IPS DF 4.7 (cell line): ENCODE measurements around the gene CDKN2A.

Source experiments
- DNase-seq: peaks from one replicate; pipeline ENCODE4 v3.0.0-alpha.2; 2013; ENCODE audit warnings: low spot score; ENCODE audit errors: extremely low read depth

Gene CDKN2A

DNA sequence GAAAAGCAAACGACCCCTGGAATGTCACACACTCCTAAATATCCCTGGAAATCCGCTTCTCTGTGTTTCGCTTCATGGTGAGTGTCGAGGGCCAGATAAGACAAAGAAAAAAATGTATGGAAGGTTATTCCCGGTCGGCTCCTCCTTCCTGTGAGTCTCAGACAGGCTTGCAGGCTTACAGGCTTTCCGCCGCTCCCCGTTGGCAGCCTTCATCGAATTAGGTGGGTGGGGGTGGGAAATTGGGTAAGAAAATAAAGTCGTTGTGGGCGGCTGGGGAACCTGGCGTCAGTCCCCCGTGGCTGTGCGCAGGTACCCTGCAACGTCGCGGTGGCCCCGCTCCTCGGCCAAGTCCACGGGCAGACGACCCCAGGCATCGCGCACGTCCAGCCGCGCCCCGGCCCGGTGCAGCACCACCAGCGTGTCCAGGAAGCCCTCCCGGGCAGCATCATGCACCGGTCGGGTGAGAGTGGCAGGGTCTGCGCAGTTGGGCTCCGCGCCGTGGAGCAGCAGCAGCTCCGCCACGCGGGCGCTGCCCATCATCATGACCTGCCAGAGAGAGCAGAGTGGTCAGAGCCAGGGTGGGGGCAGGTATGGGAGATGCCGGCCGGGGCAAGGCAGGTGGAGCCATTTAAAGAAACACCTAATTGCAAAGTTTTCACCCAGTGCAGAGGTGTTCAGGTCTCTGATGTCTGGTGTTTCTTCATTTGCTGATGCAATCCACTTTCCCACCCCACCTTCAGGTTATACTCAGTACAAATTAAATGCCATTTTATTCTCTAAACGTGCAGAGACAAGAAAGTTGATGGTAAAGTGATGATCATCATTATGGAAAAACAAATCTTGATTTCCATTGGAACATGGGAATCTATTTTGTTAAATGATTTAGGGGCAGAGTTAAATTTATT, 11.8 kb upstream of the CDKN2A start:
- no peak for DNase-seq

DNA sequence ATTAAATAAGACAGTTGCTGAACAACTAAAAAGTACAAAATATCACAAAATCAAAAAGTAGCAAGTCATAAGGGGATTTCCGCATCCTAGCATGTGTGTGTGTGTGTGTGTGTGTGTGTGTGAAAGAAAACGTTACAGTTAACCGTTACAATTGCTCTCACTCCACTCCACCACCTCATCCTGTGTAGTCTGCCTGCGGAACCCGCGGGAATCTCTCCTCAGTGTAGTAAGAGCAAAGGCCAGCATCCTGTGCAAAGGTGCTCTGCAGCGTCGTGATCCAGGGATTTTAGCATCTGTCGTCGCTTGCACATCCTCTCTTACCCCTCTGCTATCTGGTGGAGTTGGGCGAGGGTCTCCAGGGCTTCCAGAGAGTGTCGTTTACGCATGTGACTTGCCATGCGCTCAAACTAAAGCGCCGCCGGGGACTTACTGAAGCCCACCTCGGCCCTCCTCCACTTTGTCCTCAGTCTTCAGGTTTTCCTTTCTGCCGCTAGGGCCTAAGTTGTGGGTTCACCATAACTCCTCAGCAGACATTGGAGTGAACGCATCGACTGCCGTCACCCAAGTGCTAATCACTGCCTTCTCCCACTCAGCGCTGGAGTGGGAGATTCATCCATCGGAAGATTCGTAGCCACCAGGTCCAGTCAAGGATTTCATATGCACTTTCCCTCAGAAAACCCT, 11.0 kb upstream of the CDKN2A start:
- no peak for DNase-seq

- DNase-seq, result no peak
Measured at GRCh38 chr9:22002038-22002437, 7.8 kb upstream of the CDKN2A start.

GRCh38 chr9:21998026-21998425, 3.8 kb upstream of the CDKN2A start:
- DNase-seq, result no peak

DNA sequence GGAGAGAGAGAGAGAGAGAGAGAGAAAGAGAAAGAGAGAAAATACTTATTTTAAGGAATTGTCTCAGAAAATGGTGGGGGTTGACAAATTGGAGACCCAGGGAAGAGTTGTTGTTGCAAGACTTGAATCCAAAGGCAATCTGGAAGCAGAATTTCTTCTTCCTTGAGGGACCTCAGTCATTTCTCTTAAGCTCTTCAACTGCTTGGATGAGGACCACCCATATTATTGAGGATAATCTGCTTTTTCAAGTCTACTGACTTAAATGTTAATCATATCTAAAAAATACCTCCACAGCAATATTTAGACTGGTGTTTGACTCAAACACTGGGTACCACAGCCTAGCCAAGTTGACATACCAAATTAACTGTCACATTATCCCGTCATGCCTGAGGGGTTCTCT, 3.3 kb upstream of the CDKN2A start:
- DNase-seq, result no peak

DNA sequence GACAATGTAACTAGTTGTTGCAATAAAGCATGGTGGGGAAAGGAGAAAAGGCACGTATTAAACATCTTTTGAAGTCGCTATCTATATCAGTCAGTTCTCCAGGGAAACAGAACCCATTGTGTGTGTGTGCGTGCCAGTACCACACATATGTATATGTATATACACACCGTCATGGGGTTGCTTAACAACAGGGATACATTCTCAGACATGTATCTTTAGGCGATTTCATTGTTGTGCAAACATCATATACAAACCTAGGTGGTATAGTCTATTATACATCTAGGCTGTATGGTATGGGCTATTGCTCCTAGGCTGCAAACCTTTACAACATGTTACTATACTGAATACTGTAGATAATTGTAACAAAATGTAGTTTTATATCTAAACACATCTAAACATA, 2.7 kb upstream of the CDKN2A start:
- DNase-seq, result no peak

GRCh38 chr9:21996438-21996837, 2.2 kb upstream of the CDKN2A start:
- no peak for DNase-seq

DNA sequence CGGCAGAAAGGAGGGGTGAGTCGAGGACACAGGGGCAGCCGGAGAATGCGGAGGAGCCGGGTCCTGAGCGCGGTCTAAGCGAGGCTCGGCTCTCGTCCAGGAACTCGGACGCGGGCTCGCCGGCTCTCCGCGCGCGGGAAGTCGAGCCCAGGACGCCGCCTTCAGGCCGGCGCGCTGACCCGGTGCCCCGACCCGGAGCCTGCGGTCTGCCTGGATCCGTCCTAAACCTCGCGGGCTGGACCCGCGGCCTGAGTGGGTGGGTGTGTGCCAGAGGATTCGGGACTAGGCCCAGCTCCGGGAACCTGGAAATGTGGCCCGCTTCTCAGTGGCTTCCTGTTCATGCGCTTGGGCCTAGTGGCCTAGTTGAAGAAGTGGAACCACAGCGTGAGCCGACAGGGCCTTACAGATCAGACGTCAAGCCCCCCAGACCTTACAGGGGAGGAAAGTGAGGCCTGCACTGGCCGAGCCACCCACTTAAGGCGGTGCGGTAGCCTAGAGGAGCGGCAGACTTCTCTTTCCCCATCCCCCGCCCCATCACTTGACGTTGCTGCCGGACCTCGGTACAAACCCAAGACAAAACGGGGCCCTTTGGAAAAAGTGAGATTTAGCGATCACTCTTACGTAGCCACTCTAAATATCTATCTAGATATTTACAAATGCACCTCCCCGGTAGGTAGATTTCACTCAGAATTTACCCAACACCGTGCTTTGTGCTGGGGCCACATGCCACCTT, 1.6 kb upstream of the CDKN2A start:
- no peak for DNase-seq

DNA sequence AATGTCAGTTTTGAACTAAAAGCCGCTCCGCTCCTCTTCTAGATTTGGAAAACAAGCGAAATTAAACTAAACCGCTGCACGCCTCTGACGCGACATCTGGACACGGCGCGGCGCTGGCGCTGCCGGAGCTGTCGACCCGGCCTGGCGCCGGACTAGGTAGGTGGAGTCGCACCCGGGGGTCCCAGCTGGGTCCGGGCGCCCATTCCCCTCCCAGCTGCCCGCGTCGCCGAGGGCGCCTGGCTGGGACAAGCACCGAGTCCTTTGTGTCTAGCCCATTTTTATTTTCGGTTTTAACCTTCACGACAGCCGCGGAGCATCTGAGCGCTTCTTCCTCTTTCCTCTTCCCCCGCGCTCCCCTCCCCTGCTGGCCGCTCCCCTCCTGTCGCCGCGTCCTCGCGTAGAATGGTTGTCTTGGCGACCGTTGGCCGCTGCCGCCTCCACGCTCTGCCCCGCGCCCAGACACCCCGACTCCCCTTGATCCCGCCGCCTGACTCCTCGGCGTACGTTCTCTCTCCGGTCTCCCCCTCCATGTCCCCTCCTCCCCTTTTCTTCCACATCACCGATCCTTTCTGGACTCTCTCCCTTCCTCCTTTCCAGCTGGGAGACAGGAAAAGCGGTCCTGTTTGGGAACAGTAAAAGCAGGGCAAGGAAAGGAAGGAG, 944 bp upstream of the CDKN2A start:
- no peak for DNase-seq

DNA sequence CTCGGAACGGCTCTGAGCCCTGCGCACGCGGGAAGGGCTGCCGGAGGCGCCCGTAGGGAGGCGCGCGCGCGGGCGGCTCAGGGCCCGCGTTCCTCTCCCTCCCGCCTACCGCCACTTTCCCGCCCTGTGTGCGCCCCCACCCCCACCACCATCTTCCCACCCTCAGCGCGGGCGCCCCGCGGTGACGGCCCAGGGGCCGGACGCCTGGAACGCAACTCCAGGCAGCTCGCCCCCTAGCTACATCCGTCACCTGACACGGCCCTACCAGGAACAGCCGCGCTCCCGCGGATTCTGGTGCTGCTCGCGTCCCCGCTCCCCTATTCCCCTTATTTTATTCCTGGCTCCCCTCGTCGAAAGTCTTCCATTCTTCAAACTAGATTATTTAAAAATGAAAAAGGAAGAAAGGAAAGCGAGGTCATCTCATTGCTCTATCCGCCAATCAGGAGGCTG, 389 bp upstream of the CDKN2A start, which contains the start of gene CDKN2B-AS1:
Gene CDKN2B-AS1, plus strand, starts transcription at position 236 of the 450 bp plus-strand sequence.
- DNase-seq, result no peak

DNA sequence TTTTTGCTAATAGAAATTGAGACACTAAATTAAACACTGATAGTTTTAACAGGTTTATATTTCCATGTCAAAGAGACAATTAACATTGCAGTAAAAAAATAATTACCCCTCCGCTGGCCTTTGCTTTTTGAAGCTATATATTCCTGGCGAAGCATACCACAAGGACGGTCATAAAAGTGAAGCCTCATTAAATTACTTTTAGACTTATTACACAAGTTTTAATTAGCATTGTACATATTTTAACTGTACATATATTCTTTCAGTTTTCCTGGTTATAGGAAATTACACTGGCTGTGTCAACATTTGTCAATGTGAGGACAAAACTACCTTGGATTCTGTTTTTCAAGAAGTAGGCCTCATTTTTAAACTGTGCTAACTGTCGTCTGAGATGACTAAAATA, 1.2 kb downstream of the CDKN2A start:
- no peak for DNase-seq

DNA sequence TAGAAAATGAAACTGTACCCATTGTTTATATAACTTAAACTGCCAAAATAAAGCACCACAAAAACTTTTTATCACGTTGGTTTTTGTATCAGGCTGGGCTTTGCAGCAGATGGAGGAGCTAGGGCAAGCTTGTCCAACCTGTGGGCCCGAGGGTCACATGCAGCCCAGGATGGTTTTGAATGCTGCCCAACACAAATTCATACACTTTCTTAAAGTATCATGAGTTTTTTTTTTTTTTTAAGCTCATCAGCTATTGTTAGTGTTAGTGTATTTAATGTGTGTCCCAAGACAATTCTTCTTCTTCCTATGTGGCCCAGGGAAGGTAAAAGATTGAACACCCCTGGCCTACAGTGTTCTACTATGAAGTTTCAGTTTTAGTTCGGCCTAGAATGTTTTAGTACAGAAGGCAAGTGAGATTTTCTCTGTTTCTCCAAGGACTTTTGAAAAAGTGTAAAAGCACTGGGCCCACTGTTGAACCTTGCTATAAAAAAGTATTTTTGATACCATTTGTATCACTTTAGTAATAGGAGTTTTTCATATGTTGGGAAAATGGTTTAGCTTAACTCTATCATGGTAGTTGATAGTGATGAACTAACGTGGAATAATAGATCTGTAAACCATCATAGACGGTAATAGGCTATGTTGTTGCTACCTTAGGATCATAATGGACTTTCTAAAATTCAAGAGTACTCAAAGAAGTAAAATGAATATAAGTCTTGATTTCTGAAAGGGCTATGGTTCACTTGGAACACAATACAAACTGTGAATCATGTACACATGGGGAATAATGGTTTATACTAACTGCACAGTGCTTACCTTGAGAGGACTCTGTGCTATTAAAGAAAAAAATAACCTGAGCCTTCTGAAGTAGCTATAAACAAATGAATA, 2.9 kb downstream of the CDKN2A start:
- no peak for DNase-seq

GRCh38 chr9:21989440-21990189, 4.6 kb downstream of the CDKN2A start:
- DNase-seq, result no peak

GRCh38 chr9:21988056-21988990, 5.9 kb downstream of the CDKN2A start:
- no peak for DNase-seq

DNA sequence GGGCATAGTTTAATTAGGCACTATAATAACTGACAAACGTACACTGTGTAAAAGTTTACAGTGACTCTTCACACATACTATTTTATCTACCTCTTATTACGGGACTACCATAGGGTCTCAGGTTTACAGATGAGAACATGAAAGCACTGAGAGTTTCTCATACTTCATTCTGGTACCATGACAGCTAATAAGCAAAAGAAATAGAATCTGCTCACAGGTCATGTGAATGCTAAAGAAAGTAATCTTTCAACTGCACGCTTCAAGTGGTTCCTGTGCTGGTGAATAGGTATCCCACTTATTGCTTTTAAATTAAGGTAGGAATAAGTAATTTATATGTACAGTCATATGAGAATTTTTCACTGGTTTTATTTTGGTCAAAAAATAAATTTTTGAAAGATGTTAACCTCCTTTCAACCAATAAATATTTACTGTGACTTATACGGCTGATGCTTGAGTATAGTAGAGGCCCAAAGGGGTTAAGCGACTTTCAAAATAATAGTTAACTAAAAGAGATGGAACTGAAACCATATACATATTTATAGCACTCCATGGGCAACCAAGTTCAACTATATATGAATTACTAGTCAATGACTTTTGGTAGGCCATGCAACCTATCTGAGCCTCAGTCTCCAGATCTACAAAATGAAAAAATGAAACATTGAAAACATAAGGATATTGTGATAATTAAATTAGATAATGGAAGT, 8.1 kb downstream of the CDKN2A start:
- DNase-seq, result no peak

- DNase-seq, result no peak
Measured at GRCh38 chr9:21984101-21984500, 10.1 kb downstream of the CDKN2A start.

- no peak for DNase-seq
Measured at GRCh38 chr9:21983561-21983935, 10.6 kb downstream of the CDKN2A start.
